Heart left ventricle (tissue), 16 donors: ENCODE results near the gene SKOR2. TPM values are rescaled to one million over a fixed set of nuclear protein-coding genes. Genes with fewer than 3 reads are reported as not detected.

Experiments used
- ATAC-seq, 4 donors: fragments of 200-7000 bp; cut with Tn5 transposase; one replicate each; pipeline ENCODE4 v1.9.1; 2020 to 2022; ENCODE audit warnings: moderate library complexity in 4 of 4, mild to moderate bottlenecking in 3 of 4, moderate number of reproducible peaks in 1 of 4
- DNase-seq, 5 donors: peaks; one replicate each; pipeline ENCODE4 v3.0.0-alpha.2; 2020
- H3K27ac ChIP-seq, 12 donors: fragments of 200-600 bp; sonication (generic) in 4 of 12; one replicate each; pipeline versions ENCODE4 v1.5.0 to v1.8.0; 2016 to 2022; ENCODE audit warnings: mild to moderate bottlenecking in 2 of 12
- H3K27me3 ChIP-seq, 9 donors: fragments of 200-600 bp; sonication (generic) in 2 of 9; one replicate each; pipeline versions ENCODE4 v1.5.1 to v1.8.0; 2016 to 2022; ENCODE audit warnings: mild to moderate bottlenecking in 3 of 9
- H3K36me3 ChIP-seq, 9 donors: fragments of 200-600 bp; sonication (generic) in 2 of 9; one replicate each; pipeline versions ENCODE4 v1.5.0 to v1.8.0; 2018 to 2022; ENCODE audit warnings: mild to moderate bottlenecking in 2 of 9
- H3K4me1 ChIP-seq, 12 donors: fragments of 200-600 bp; sonication (generic) in 4 of 12; one replicate each; pipeline versions ENCODE4 v1.5.0 to v1.8.0; 2016 to 2022; ENCODE audit warnings: mild to moderate bottlenecking in 3 of 12
- H3K4me3 ChIP-seq, 12 donors: fragments of 200-600 bp; sonication (generic) in 4 of 12; one replicate each; pipeline versions ENCODE4 v1.5.0 to v1.8.0; 2017 to 2022; ENCODE audit warnings: mild to moderate bottlenecking in 9 of 12, moderate library complexity in 4 of 12
- H3K9me3 ChIP-seq, 12 donors: fragments of 200-600 bp; sonication (generic) in 4 of 12; one replicate each; pipeline versions ENCODE4 v1.5.0 to v1.8.0; 2016 to 2022; ENCODE audit warnings: mild to moderate bottlenecking in 1 of 12
- POLR2A ChIP-seq, 2 donors: fragments of 450-650 bp; IDR thresholded peaks; one replicate each; pipeline ENCODE4 v1.6.1; 2017; ENCODE audit warnings: antibody characterized with exemption in 2 of 2, mild to moderate bottlenecking in 2 of 2, moderate library complexity in 2 of 2
- WGBS, 4 donors: extraction: QIAGEN DNeasy Blood & Tissue Kit in 2 of 4; methylation state at CpG; one replicate each; pipeline versions ENCODE4 v1.1.5 to v1.1.7; 2013 to 2018; 5-methylcytosine and 5-hydroxymethylcytosine counted together
- intact Hi-C, 10 donors: fragments of 100-400 bp; cut with DNase I; formaldehyde crosslinking; loops; one replicate each; pipeline versions ENCODE4 v1.11.1 to v1.14.2; 2022
- polyA plus RNA-seq, 2 donors: library from polyadenylated mRNA; stranded (reverse); fragments of 200-250 nt; gene quantifications; one replicate each; pipeline ENCODE4 v1.2.3, GENCODE V29; 2013
- total RNA-seq, 9 donors: library from RNA; depleted of rRNA in 2 of 9; stranded (reverse); fragments of >200 nt in 2 of 9; fragmentation: NEBNext Ultra II Directional in 3 of 9; extraction: Animal tissue kit (Norgen Biotek cat#: 25700) in 3 of 9; gene quantifications; one replicate each; pipeline versions ENCODE4 v1.1.0 to v1.2.4, GENCODE V29; 2016 to 2023
- TF ChIP-seq, protein P1 (sequence below), 12 donors: fragments of 200-600 bp; sonication (generic) in 4 of 12; IDR thresholded peaks; one replicate each; pipeline versions ENCODE4 v1.5.0 to v1.8.0; 2018 to 2022; ENCODE audit warnings: antibody characterized with exemption in 12 of 12, mild to moderate bottlenecking in 5 of 12
- donor health status: ischemic (EF 13 %, LVEDD 7.1; RV severe dilation, severe dysfunction).
- donor health status: healthy with polysubstance abuse.
- donor health status: DM: no; HTN: yes; CAD: no.
- donor health status: DM: no; HTN: no; CAD: no.
- donor health status: ischemic (EF 25% LVEDD 6.9; RV normal size, moderate dysfunction).
- donor health status: ischemic (EF 25% LVEDD 5.7; RV mildly dilated, moderate dysfunction).
- donor health status: healthy.
- donor health status: DM: yes; HTN: yes; CAD: no.
- donor health status: ischemic (EF 35%, LVEDD 5.7; RV mildly dilated, moderate dysfunction).
- donor health status: nonischemic (EF 11% LVEDD 7.7; RV severe dilation, severe dysfunction).
- donor health status: DM: yes; HTN: yes; CAD: no.
- donor health status: PGD.
- donor health status: ischemic (EF 29% LVEDD 5.4; RV normal size, mild dysfunction).
- donor health status: nonischemic (EF 23%, LVEDD 6.1; RV moderate dilation, normal function).

Gene SKOR2
- total and polyA plus RNA-seq, 11 donors: not detected

DNA sequence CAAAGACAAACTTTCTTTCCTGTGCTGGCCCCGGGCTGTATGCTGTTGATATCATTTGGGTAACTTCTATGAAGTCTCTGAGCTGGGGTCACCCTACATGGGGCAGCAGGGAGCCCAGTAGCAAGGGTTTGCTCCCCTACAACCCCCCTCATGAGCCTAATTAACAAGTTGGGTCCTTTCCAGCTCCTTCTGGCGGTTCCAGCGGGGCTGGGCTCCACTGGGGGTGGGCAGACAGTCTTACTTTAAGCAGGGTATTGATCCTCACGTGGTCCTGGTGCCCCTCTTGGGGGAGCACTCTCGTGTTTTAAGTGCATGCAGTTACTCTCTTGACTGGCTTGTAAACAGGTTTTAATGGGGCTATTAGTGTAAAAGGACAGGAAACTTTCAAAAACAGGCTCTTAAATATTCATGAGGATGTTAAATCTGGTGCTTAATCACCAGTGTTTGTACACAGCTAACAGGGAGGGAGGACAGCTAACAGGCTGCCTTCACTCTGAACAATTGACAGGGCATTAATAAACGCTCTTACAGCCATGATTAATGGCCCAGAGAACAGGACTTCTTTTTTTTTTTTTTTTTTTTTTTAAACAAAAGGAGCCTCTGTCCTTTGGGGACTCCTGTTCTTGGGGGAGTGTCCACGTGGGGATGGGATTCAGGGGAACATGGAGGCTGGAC, 36.6 kb upstream of the SKOR2 start:
- Histone ChIP-seq H3K4me1 (no peaks in the 10 kb centered on the region), H3K4me3 (no peak overlapping the region), H3K9me3 (no peaks in the 10 kb centered on the region), H3K27ac (no peak overlapping the region), H3K36me3 (no peaks in the 10 kb centered on the region), H3K27me3 (peaks cover 0 to 41% (median 9%) of the 10 kb centered on the region in 9 donors)
- no peak for ATAC-seq
- 32 to 48% (median 40%) methylated on average over 7 of the region's 7 CpGs for WGBS, 4 donors
- intact Hi-C loops: no loop called here
- TF ChIP-seq POLR2A (IDR thresholded peaks at IDR 0.05): no peak
- TF ChIP-seq, protein P1, sequence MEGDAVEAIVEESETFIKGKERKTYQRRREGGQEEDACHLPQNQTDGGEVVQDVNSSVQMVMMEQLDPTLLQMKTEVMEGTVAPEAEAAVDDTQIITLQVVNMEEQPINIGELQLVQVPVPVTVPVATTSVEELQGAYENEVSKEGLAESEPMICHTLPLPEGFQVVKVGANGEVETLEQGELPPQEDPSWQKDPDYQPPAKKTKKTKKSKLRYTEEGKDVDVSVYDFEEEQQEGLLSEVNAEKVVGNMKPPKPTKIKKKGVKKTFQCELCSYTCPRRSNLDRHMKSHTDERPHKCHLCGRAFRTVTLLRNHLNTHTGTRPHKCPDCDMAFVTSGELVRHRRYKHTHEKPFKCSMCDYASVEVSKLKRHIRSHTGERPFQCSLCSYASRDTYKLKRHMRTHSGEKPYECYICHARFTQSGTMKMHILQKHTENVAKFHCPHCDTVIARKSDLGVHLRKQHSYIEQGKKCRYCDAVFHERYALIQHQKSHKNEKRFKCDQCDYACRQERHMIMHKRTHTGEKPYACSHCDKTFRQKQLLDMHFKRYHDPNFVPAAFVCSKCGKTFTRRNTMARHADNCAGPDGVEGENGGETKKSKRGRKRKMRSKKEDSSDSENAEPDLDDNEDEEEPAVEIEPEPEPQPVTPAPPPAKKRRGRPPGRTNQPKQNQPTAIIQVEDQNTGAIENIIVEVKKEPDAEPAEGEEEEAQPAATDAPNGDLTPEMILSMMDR (IDR thresholded peaks at IDR 0.05): no peak
- no peak for DNase-seq

DNA sequence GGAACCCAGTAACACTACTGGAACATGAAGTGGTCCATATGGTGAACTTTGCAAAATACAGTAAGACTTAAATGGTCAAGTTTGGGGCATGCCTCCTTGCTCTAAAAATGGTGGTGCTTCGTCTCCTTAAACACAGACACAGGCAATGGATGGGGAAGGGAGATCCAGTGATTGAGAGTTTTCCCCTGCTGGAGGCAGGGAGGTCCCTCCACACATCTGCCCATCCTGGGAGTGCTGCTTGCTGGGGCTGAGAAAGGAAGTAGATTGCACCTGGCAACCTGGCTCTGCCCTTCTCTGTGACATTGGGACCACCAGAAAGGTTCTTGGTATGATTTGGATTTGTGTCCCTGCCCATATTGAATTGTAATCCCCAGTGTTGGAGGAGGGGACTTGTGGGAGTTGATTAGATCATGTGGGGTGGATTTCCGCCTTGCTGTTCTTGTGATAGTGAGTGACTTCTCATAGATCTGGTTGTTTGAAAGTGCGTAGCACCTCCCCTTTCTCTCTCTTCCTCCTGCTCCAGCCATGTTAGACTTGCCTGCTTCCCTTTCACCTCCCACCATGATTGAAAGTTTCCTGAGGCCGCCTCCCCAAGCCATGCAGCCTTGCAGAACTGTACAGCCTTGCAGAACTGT, 35.4 kb upstream of the SKOR2 start:
- 59 to 70% (median 65%) methylated on average over 4 of the region's 4 CpGs for WGBS, 4 donors
- TF ChIP-seq POLR2A (IDR thresholded peaks at IDR 0.05): no peak
- TF ChIP-seq, protein P1 (IDR thresholded peaks at IDR 0.05): no peak
- no peak for DNase-seq
- Histone ChIP-seq H3K9me3 (no peaks in the 10 kb centered on the region), H3K4me1 (no peaks in the 10 kb centered on the region), H3K27me3 (peaks cover 0 to 44% (median 4%) of the 10 kb centered on the region in 9 donors), H3K4me3 (no peak overlapping the region), H3K27ac (no peak overlapping the region), H3K36me3 (no peaks in the 10 kb centered on the region)
- intact Hi-C loops: no loop called here
- no peak for ATAC-seq

DNA sequence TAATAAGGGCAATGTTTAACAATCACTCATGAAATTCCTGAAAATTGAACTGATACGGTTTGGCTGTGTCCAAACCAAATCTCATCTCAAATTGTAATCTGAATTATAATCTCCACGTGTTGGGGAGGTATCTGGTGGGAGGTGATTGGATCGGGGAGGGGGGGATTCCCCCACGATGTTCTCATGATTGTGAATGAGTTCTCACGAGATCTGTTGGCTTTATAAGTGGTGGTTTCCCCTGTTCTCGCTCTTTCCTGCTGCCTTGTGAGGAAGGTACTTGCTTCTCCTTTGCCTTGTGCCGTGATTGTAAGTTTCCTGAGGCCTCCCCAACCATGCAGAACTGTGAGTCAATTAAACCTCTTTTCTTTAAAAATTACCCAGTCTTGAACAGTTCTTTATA, 34.0 kb upstream of the SKOR2 start:
- H3K27me3 ChIP-seq: peaks cover 0 to 45% (median 9%) of the 10 kb centered on the region in 9 donors
- no peaks in the 10 kb centered on the region for H3K36me3 ChIP-seq
- H3K27ac ChIP-seq: no peak overlapping the region
- H3K9me3 ChIP-seq: no peaks in the 10 kb centered on the region
- no peak overlapping the region for H3K4me3 ChIP-seq
- intact Hi-C loops: no loop called here
- ATAC-seq: no peak
- no peaks in the 10 kb centered on the region for H3K4me1 ChIP-seq
- 51 to 61% (median 57%) methylated on average over 7 of the region's 7 CpGs for WGBS, 4 donors
- TF ChIP-seq POLR2A (IDR thresholded peaks at IDR 0.05): no peak
- TF ChIP-seq, protein P1 (IDR thresholded peaks at IDR 0.05): no peak
- no peak for DNase-seq

DNA sequence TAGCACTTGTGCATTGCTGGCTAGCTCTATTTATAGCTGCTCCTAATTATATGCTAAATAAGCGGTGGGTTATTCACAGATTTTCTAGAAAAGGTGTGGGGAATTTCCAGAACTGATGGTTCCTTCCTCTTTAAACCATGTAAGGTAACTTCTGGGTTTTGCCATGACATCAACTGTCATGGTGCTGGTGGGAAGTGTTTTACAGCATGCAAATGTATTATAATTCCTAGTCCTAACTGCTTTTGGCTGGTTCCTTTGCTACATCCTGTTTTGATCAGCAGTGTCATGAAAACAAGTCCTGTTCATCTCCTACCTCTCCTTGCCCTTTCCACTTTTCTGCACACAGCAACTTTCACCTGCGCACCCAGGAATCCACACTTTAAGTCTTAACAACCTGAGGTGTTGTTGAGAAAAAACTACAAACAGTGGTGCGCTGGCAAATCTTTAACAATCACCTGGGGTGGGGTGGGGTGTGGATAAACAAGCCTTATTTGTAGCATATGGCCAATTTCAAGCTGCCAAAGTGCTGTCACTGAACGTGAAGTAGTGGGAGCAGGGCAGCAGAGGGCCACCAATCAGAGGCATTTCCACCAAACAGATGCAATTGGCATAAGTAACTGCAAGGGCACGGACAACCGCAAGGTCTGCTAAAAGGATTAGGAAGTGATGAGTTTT, 33.4 kb upstream of the SKOR2 start:
- no peak for ATAC-seq
- Histone ChIP-seq H3K9me3 (no peaks in the 10 kb centered on the region), H3K27me3 (peaks cover 0 to 42% (median 9%) of the 10 kb centered on the region in 9 donors), H3K36me3 (no peaks in the 10 kb centered on the region), H3K4me3 (no peak overlapping the region), H3K27ac (no peak overlapping the region), H3K4me1 (no peaks in the 10 kb centered on the region)
- TF ChIP-seq, protein P1 (IDR thresholded peaks at IDR 0.05): no peak
- WGBS, 4 donors: 52 to 64% (median 60%) methylated on average over 6 of the region's 6 CpGs
- no peak for DNase-seq
- intact Hi-C loops: no loop called here
